Keratinocyte (primary cell): Measurements from ENCODE around the gene TTC24. TPM values are rescaled to one million over a fixed set of nuclear protein-coding genes. Genes with fewer than 3 reads are reported as not detected.

Source experiments
- DNase-seq: peaks from one replicate; pipeline ENCODE4 v3.0.0-alpha.2; 2011; ENCODE audit warnings: low read depth, missing footprints, low spot score
- FAIRE-seq: peaks from 2 replicates; lab custom pipeline; 2011; peaks lifted over from hg19 to GRCh38; lab: Jason Lieb, UNC
- H2AFZ ChIP-seq: 2 replicates; pipeline ENCODE4 v1.6.0; 2012; ENCODE audit warnings: low read length, control low read depth, inconsistent platforms; ENCODE audit not compliant: control insufficient read depth
- H3K27ac ChIP-seq: 2 replicates; pipeline ENCODE4 v1.5.1; 2011; ENCODE audit warnings: low read length; ENCODE audit not compliant: control insufficient read depth, insufficient read depth
- H3K27me3 ChIP-seq: 3 replicates; pipeline ENCODE4 v1.6.0; 2011; ENCODE audit warnings: low read length; ENCODE audit not compliant: control insufficient read depth, insufficient read depth; ENCODE audit errors: extremely low read depth
- H3K36me3 ChIP-seq, 2 experiments: 2 replicates in 1 of 2; 3 replicates in 1 of 2; pipeline ENCODE4 v1.5.1; 2011; ENCODE audit warnings: low read length in 2 of 2, mild to moderate bottlenecking in 1 of 2; ENCODE audit not compliant: control insufficient read depth in 2 of 2, insufficient read depth in 2 of 2; ENCODE audit errors: extremely low read depth in 1 of 2
- H3K4me1 ChIP-seq: 3 replicates; pipeline ENCODE4 v1.5.1; 2011; ENCODE audit warnings: low read length; ENCODE audit not compliant: control insufficient read depth, insufficient read depth; ENCODE audit errors: extremely low read depth
- H3K4me2 ChIP-seq: 3 replicates; pipeline ENCODE4 v1.6.0; 2011; ENCODE audit warnings: low read depth, low read length; ENCODE audit not compliant: control insufficient read depth, insufficient read depth; ENCODE audit errors: extremely low read depth
- H3K4me3 ChIP-seq, 3 experiments: fragments of 200-600 bp in 1 of 3; sonication (generic) in 1 of 3; 2 replicates in 2 of 3; 3 replicates in 1 of 3; pipeline ENCODE4 v1.5.1; 2011 to 2016; ENCODE audit warnings: low read length in 3 of 3, mild to moderate bottlenecking in 3 of 3, control low read depth in 2 of 3, inconsistent platforms in 1 of 3, low read depth in 1 of 3, mixed read lengths in 1 of 3, mixed run types in 1 of 3, moderate library complexity in 1 of 3; ENCODE audit not compliant: control insufficient read depth in 2 of 3, insufficient read depth in 2 of 3; ENCODE audit errors: extremely low read depth in 1 of 3
- H3K79me2 ChIP-seq: 2 replicates; pipeline ENCODE4 v1.6.0; 2012; ENCODE audit warnings: low read length; ENCODE audit not compliant: control insufficient read depth, insufficient read depth
- H3K9ac ChIP-seq: 3 replicates; pipeline ENCODE4 v1.6.0; 2011; ENCODE audit warnings: low read length; ENCODE audit not compliant: control insufficient read depth, insufficient read depth; ENCODE audit errors: extremely low read depth
- H3K9me1 ChIP-seq: 3 replicates; pipeline ENCODE4 v1.6.0; 2011; ENCODE audit warnings: low read length; ENCODE audit not compliant: control insufficient read depth, insufficient read depth; ENCODE audit errors: extremely low read depth
- H3K9me3 ChIP-seq: 2 replicates; pipeline ENCODE4 v1.5.1; 2012; ENCODE audit warnings: low read depth, low read length; ENCODE audit not compliant: control insufficient read depth
- H4K20me1 ChIP-seq: 3 replicates; pipeline ENCODE4 v1.6.0; 2011; ENCODE audit warnings: low read length; ENCODE audit not compliant: control insufficient read depth, insufficient read depth; ENCODE audit errors: extremely low read depth
- EZH2 ChIP-seq: IDR thresholded peaks from one replicate; pipeline ENCODE4 v1.6.1; 2012; ENCODE audit warnings: inconsistent platforms, mild to moderate bottlenecking, low read length, moderate library complexity
- dilution Hi-C: fragments of 300-500 bp; cut with MboI; formaldehyde crosslinking; loops from one replicate; pipeline ENCODE4 v1.7.0; 2020; ENCODE audit warnings: low sequenced_read_pairs; ENCODE audit not compliant: extremely low pct_ligation_motif_present
- polyA plus RNA-seq, 5 experiments: library from polyadenylated mRNA; depleted of rRNA in 3 of 5; stranded (reverse) in 3 of 5; stranded (forward) in 1 of 5; unstranded in 1 of 5; fragments of >200 nt; gene quantifications; 1 replicate in 1 of 5; 2 replicates in 3 of 5; 3 replicates in 1 of 5; pipeline versions ENCODE4 v1.2.1 to v1.2.3, GENCODE V29; 2011 to 2012; ENCODE audit warnings: missing spikeins in 2 of 5, low read depth in 1 of 5, low replicate concordance in 1 of 5
- TF ChIP-seq, protein P1 (sequence below), 3 experiments: IDR thresholded peaks in 1 of 3; conservative IDR thresholded peaks in 1 of 3; optimal IDR thresholded peaks in 1 of 3; 2 replicates in 2 of 3; 3 replicates in 1 of 3; pipeline versions ENCODE3 to v1.5.1; 2011; ENCODE audit warnings: low read length in 3 of 3, mild to moderate bottlenecking in 3 of 3, moderate library complexity in 2 of 3, control low read depth in 1 of 3, inconsistent platforms in 1 of 3; ENCODE audit not compliant: insufficient read depth in 2 of 3; ENCODE audit errors: extremely low read depth in 1 of 3

TTC24 gene
- polyA plus RNA-seq, 1 donor (not counting 4 experiments of a cell fraction or from before 2014, with no cell fraction given), result not detected

DNA sequence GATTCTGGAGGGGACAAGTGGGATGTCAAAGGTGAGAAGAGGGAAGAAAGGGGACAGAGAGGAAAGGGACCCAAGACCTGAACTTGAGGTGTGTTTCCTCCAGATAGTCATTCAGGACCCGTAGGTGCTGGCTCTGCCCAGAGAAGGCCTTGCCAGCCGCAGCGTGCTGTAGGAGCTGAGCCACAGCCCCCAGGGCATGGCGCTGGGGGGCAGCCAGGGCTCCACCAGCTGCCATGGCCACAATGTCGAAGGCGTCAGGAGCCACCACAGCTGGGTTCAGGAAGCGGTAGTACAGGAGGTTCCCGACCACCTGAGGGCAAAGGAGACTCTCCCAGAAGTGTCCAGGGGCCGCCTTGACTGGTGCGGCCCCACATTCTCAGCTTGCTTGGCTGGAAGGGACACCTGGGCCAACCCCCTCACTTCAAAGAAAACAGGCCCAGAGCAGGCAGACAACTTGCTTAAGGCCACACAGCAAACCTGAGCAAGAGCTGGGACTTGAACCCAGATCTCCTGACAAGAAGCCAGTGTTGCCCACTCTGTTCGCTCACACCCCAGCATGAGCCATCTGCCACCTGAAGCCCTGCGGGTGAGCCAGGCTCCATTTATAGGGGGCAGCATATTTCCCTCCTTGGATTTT is 45.0 kb upstream of the TTC24 start:
- no peak overlapping the region for H3K4me2 ChIP-seq
- no peak overlapping the region for H2AFZ ChIP-seq
- no peak overlapping the region for H3K9ac ChIP-seq
- no peak for FAIRE-seq
- no peak overlapping the region for H3K4me3 ChIP-seq
- H3K4me1 ChIP-seq, result no peaks in the 10 kb centered on the region
- dilution Hi-C loops, result no loop called here
- TF ChIP-seq EZH2, result no peak
- TF ChIP-seq, protein P1, sequence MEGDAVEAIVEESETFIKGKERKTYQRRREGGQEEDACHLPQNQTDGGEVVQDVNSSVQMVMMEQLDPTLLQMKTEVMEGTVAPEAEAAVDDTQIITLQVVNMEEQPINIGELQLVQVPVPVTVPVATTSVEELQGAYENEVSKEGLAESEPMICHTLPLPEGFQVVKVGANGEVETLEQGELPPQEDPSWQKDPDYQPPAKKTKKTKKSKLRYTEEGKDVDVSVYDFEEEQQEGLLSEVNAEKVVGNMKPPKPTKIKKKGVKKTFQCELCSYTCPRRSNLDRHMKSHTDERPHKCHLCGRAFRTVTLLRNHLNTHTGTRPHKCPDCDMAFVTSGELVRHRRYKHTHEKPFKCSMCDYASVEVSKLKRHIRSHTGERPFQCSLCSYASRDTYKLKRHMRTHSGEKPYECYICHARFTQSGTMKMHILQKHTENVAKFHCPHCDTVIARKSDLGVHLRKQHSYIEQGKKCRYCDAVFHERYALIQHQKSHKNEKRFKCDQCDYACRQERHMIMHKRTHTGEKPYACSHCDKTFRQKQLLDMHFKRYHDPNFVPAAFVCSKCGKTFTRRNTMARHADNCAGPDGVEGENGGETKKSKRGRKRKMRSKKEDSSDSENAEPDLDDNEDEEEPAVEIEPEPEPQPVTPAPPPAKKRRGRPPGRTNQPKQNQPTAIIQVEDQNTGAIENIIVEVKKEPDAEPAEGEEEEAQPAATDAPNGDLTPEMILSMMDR (optimal IDR thresholded peaks at IDR 0.05 in 1 of 3, IDR thresholded peaks at IDR 0.05 in 1 of 3, conservative IDR thresholded peaks at IDR 0.05 in 1 of 3; ENCODE audit: extremely low read depth in 1 of 3, insufficient read depth in 2 of 3, low read length in 3 of 3), result no peak
- no peaks in the 10 kb centered on the region for H3K9me1 ChIP-seq
- no peak for DNase-seq
- H3K27ac ChIP-seq, result no peak overlapping the region
- no peaks in the 10 kb centered on the region for H3K9me3 ChIP-seq
- H3K36me3 ChIP-seq, result peaks cover 0 to 46% of the 10 kb centered on the region in 2 experiments
- H3K27me3 ChIP-seq, result no peaks in the 10 kb centered on the region
- H3K79me2 ChIP-seq, result no peaks in the 10 kb centered on the region
- no peaks in the 10 kb centered on the region for H4K20me1 ChIP-seq

DNA sequence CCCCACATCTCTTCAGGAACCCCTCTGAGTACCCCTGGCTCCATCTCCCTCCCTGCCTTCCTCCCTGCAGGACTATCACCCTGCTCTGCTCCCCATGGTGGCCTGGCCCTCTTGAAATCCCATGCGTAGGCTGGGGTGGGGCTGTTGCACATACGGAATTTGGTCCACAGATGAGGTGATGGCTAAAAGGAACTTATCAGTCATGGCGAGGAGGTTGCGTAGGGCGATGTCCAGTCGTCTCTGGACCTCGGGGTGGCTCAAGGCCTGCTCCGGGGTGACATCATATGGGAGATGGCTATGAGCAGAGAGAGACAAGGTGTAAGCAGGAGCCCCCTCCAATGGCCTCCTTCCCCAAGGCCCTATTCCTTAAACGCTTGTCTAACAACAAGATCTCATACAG is 42.5 kb upstream of the TTC24 start:
- DNase-seq, result no peak
- Histone ChIP-seq H3K9me3 (no peaks in the 10 kb centered on the region), H3K4me2 (no peak overlapping the region), H3K9ac (no peak overlapping the region), H3K79me2 (no peaks in the 10 kb centered on the region), H4K20me1 (no peaks in the 10 kb centered on the region), H3K27ac (no peak overlapping the region), H3K27me3 (no peaks in the 10 kb centered on the region), H3K36me3 (peaks cover 0 to 35% of the 10 kb centered on the region in 2 experiments), H3K9me1 (no peaks in the 10 kb centered on the region), H3K4me1 (no peaks in the 10 kb centered on the region), H3K4me3 (no peak overlapping the region), H2AFZ (no peak overlapping the region)
- dilution Hi-C loops, result no loop called here
- no peak for FAIRE-seq
- no peak for TF ChIP-seq EZH2
- TF ChIP-seq, protein P1 (optimal IDR thresholded peaks at IDR 0.05 in 1 of 3, IDR thresholded peaks at IDR 0.05 in 1 of 3, conservative IDR thresholded peaks at IDR 0.05 in 1 of 3; ENCODE audit: extremely low read depth in 1 of 3, insufficient read depth in 2 of 3, low read length in 3 of 3), result no peak
